Measurements from ENCODE around the gene PPP1R9A.
"Not testable (repeated sequence)": the region's sequence is repeated elsewhere in the genome, so short reads cannot be mapped to it uniquely, and the experiment has no call there.

Gene PPP1R9A

DNA sequence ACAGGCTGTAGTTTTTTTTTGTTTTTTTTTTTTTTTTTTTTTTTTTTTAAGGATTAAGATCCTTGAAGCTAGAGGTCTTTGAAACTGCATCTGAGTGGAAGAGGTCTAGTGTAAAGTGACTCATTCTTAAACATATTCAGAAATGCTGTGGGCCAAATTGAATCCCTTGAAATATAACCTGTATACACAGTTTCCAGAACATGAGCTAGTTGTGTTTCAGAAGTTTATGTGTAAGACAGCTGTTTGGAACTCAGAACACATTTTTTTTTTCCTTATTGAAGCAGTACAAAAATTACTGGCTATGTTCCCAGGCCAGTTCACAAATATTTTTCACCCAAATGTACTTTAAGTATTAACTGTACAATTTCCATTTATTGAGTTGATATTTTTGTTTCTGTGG lies 67.9 kb downstream of the PPP1R9A start:
- peak; percentile 10 for DNase-seq (ENCODE audit: low read depth)

GRCh38 chr7:94980418-94981142 lies 73.2 kb downstream of the PPP1R9A start:
- no peak for DNase-seq (ENCODE audit: low read depth)

GRCh38 chr7:94995921-94996320 lies 88.5 kb downstream of the PPP1R9A start:
- no peak for DNase-seq (ENCODE audit: low read depth)

DNA sequence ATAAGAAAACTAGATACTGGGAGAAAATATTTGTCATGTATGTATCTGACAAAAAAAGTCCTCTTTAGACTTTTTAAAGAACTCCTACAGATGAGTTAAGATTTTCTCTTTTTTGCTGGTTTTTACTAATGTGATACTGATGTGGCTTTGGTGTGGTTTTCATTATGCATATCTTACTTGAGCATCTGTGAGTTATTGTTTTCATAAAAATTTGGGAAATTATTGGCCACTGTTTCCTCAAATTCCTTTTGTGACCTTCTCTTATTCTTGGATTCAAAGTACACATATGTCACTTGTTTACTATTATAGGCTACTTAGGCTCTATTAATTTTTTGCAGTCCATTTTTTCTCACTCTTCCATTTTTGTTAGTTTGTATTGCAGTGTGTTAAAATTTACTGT lies 89.0 kb downstream of the PPP1R9A start:
- DNase-seq (ENCODE audit: low read depth), result no peak

DNA sequence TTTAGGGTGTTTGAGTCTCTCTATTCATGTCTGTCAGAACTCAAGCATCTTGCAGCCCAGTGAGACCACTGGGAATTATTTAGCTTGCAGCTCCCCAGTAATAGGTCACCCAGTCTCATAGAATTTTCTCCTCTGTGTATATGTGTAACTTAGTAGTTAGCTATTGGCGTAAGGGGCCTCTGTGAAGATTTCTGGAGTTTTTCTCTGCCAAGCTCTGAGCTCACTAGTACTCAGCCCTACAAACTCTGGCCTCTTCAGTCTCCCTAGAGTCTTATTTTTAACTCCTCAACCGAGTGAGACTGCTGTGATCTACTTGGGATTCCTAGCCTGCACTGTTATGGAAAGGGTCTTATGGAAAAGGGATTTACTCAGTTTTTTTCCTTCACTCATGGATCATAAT lies 90.2 kb downstream of the PPP1R9A start:
- DNase-seq (ENCODE audit: low read depth), result no peak

DNA sequence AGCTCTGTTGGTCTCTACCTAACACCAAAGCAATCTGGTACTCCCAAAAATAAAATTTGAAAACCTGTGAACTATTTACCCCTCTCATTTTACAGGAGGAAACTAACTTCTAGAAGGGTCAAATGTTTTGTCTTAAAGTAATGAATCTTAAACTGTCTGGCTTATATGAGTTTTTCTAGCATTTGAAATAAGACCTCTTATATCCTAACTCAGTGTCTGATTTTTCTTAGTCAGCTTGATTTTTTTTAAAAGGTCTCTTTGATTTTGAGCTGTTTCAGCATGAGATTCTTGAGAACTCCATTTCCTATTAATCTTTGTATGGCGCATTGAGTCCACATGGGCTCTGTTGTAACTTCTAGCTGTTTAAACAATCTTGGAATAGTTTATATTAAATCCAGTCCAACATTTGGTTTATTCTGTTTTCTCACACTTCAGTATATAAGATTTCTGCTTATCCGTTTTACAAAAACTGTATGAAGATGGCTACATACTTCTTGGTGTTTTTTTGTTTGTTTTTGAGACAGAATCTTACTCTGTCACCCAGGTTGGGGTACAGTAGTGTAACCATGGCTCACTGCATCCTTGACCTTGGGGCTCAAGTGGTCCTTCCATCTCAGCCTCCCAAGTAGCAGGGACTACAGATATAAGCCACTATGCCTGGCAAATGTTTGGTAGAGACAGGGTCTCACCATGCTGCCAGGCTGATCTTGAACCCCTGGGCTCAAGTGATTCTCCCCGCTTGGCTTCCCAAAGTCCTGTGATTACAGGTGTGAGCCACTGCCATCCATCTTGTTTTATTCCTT lies 91.1 kb downstream of the PPP1R9A start:
- DNase-seq (ENCODE audit: low read depth), result no peak

- DNase-seq (ENCODE audit: low read depth), result no peak
These were observed 91.6 kb downstream of the PPP1R9A start for GRCh38 chr7:94999069-94999351.

- DNase-seq (ENCODE audit: low read depth), result not testable (repeated sequence)
These were observed 92.2 kb downstream of the PPP1R9A start for GRCh38 chr7:94999601-95000000.

- DNase-seq (ENCODE audit: low read depth), result no peak
These were observed 93.9 kb downstream of the PPP1R9A start for GRCh38 chr7:95001258-95001657.

GRCh38 chr7:95001815-95002561 lies 94.6 kb downstream of the PPP1R9A start:
- DNase-seq (ENCODE audit: low read depth), result no peak

DNA sequence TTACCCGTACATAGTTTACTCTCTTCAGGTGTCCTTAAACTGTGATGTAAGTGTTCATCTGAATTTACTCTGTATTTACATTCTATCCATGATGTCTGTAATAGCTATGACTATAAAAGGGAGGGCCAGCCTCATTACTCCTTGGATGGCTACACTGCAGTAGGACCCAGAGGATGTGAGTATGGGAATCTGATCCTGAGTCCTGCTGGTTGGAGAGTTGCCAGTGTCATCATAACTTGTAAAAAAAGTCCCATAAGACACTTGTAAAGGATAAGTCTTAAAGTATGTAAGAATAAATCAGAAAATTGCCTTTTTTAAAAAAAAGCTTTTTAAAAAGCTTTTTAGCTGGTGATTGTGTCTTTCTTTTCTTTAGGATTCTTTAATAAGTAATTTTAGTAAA lies 95.4 kb downstream of the PPP1R9A start:
- DNase-seq (ENCODE audit: low read depth), result no peak

- DNase-seq (ENCODE audit: low read depth), result no peak
These were observed 97.3 kb downstream of the PPP1R9A start for GRCh38 chr7:95004618-95005247.

- DNase-seq (ENCODE audit: low read depth), result no peak
These were observed 98.6 kb downstream of the PPP1R9A start for GRCh38 chr7:95006010-95006409.

DNA sequence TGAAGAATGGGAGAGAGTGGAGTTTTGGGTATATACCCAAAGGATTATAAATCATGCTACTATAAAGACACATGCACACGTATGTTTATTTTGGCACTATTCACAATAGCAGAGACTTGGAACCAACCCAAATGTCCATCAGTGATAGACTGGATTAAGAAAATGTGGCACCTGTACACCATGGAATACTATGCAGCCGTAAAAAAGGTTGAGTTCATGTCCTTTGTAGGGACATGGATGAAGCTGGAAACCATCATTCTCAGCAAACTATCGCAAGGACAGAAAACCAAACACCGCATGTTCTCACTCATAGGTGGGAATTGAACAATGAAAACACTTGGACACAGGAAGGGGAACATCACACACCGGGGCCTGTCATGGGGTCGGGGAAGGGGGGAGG lies 101.4 kb downstream of the PPP1R9A start:
- not testable (repeated sequence) for DNase-seq (ENCODE audit: low read depth)

DNA sequence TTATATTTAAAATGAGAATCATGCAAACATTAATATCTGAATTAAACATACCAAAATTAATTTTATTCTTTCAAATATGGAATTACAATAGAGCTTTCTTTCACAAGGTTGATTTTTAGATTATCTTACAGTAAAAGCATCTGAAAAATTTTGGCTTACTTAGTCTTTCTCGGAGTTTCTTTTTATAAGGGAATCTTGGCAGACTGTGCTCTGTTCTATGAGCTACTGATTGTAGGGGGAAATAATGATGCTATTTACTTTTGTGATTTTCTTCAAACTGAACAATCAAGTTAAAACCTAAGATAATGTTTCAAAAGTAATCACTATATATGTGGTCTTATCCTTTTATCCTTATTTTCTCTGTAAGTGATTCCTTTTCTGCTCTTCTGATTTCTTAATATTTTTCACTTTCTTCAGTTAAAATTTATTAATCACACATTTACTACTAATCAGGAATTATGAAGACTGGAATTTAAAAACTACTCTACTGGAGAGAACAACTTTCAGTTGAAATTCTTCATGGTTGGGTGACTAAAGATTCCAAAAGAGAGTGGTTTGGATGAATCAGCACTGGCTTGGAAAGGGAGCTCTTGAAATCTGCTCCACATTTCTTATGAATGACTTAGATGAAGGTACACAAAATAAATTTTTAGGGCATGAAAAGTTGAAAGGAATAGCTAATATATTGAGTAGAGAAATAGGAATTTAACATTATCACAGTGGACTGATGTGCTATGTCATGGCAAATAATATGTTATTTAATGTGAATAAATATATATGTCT lies 103.9 kb downstream of the PPP1R9A start:
- peak; percentile 23 for DNase-seq (ENCODE audit: low read depth)

DNA sequence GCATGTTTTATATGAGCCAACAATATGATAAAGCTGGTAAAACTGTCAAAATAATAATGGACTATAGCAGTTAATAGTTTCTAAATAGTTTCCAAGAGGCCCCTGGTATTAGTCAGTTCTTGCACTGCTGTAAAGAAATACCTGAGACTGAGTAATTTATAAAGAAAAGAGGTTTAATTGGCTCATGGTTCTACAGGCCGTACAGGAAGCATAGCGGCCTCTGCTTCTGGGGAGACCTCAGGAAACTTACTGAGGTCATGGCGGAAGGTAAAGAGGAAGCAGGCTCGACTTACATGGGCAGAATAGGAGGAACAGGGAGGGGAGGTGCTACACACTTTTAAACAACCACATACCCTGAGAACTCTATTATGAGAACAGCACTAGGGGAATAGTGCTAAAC lies 104.6 kb downstream of the PPP1R9A start:
- no peak for DNase-seq (ENCODE audit: low read depth)

GRCh38 chr7:95018021-95018420 lies 110.6 kb downstream of the PPP1R9A start:
- no peak for DNase-seq (ENCODE audit: low read depth)

DNA sequence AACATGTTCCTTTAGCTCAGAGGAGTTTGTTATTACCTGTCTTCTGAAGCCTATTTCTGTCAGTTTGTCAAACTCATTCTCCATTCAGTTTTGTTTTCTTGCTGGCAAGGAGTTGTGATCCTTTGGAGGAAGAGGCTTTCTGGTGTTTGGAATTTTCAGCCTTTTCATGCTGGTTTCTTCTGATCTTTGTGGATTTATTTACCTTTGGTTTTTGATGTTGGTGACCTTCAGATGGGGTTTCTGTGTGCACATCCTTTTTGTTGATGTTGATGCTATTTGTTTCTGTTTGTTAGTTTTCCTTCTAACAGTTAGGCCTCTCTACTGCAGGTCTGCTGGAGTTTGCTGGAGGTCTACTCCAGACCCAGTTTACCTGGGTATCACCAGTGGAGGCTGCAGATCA lies 118.6 kb downstream of the PPP1R9A start:
- no peak for DNase-seq (ENCODE audit: low read depth)

DNA sequence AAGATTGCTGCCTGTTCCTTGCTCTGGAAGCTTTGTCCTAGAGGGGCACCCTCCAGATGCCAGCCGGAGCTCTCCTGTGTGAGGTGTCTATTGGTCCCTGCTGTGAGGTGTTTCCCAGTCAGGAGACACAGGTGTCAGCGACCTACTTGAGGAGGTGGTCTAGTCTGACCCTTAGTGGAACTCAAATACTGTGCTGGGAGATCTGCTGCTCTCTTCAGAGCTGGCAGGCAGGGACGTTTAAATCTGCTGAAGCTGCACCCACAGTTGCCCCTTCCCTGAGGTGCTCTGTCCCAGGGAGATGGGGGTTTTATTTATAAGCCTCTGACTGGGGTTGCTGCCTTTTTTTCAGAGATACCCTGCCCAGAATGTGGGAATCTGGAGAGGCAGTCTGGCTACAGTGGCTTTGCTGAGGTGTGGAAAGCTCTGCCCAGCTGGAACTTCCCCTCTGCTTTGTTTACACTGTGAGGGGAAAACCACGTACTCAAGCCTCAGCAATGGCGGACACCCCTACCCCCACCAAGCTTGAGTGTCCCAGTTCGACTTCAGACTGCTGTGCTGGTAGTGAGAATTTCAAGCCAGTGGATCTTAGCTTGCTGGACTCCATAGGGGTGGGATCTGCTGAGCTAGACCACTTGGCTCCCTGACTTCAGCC lies 119.2 kb downstream of the PPP1R9A start:
- DNase-seq (ENCODE audit: low read depth), result no peak

DNA sequence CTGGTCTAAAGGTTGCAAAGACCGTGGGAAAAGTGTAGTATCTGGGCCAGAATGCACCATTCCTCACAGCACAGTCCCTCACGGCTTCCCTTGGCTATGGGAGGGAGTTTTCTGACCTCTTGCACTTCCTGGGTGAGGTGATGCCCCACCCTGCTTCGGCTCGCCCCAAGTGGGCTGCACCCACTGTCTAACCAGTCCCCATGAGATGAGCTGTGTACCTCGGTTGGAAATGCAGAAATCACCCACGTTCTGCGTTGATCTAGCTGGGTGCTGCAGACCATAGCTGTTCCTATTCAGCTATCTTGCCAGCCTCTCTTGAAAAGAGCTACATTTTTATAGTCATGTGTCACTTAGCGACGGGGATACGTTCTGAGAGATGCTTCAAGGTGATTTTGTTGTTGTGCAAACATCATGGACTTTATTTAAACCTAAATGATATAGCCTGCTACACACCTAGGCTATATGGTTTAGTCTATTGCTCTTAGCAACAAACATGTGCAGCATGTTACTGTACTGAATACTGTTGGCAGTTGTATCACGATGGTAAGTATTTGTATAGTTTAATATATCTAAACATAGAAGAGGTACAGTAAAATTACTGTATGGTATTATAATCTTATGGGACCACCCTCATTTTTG lies 120.0 kb downstream of the PPP1R9A start:
- DNase-seq (ENCODE audit: low read depth), result no peak

DNA sequence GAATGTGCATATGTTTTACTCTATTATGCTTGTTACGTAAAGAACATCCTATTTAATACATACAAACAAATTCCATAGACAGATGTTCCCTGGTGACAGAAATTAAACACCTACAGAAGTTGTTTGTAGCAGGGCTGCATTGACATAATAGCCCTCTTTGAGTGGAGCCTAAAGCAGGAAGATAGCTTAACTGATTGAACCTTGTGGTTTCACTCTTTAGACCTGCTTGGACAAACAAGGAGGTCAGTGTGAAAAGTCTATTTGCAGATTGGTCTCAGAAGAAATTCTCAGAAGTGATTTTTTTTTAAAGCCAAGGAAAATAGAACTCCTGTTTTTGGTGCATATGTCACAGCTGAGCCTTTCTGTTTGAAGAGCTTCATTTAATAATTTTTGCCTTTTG lies 121.3 kb downstream of the PPP1R9A start:
- no peak for DNase-seq (ENCODE audit: low read depth)
